ENCODE data around the gene AK3. TPM values are rescaled to one million over a fixed set of nuclear protein-coding genes. Genes with fewer than 3 reads are reported as not detected.

The AK3 gene
- total and polyA plus RNA-seq, 9 of the 15 experiments (the other 6 are each of a cell fraction or from before 2014, with no cell fraction given), result 12.2 to 78.6 (median 41.8) TPM

- no peak for TF ChIP-seq PRDM10 (IDR thresholded peaks at IDR 0.05; ENCODE audit: partially characterized antibody)
Measured at GRCh38 chr9:4762108-4762885, 21.3 kb upstream of the AK3 start (continued).

- H3K4me2 ChIP-seq (ENCODE audit: insufficient read depth, low read length), result no peak overlapping the region
- 92% methylated on average over 2 of the region's 3 CpGs for WGBS (ENCODE audit: insufficient coverage, low coverage, missing lambda C conversion rate)
- TF ChIP-seq CBX8 (IDR thresholded peaks at IDR 0.05; ENCODE audit: borderline replicate concordance, extremely low read depth, low read depth, low read length, poor library complexity, severe bottlenecking), result no peak
- no peak for TF ChIP-seq ZFPM2 (CRISPR knock-in tag; IDR thresholded peaks at IDR 0.05)
- TF ChIP-seq HSF4 (CRISPR knock-in tag; IDR thresholded peaks at IDR 0.05; ENCODE audit: borderline replicate concordance), result no peak
- no peak for TF ChIP-seq HMG20B (CRISPR knock-in tag; IDR thresholded peaks at IDR 0.05)
- no peak for TF ChIP-seq HINFP (tag; conservative IDR thresholded peaks at IDR 0.05; ENCODE audit: low read depth)
- TF ChIP-seq ZNF280A (IDR thresholded peaks at IDR 0.05; ENCODE audit: low read depth, partially characterized antibody), result no peak
- TF ChIP-seq ID3 (CRISPR knock-in tag; IDR thresholded peaks at IDR 0.05), result no peak
- TF ChIP-seq ID3 (tag; IDR thresholded peaks at IDR 0.05), result no peak
- TF ChIP-seq SAP30 (IDR thresholded peaks at IDR 0.05; ENCODE audit: borderline replicate concordance, insufficient read depth, low read depth, low read length, poor library complexity, severe bottlenecking), result no peak
- no peak for TF ChIP-seq POLR2G (IDR thresholded peaks at IDR 0.05; ENCODE audit: low read depth, low read length)
Measured at GRCh38 chr9:4760122-4760521, 19.1 kb upstream of the AK3 start.

More at GRCh38 chr9:4760122-4760521, 19.1 kb upstream of the AK3 start:
- Histone ChIP-seq H3K9me1 (ENCODE audit: control insufficient read depth, insufficient read depth, low read length) (no peaks in the 10 kb centered on the region), H3K36me3 (ENCODE audit: control insufficient read depth, insufficient read depth, low read length) (no peaks in the 10 kb centered on the region), H4K20me1 (replicated peaks; ENCODE audit: control insufficient read depth, insufficient read depth, low read length) (no peaks in the 10 kb centered on the region), H3K4me3 (no peak overlapping the region), H3K27ac (ENCODE audit: extremely low read depth, low read depth, low read length) (no peak overlapping the region), H3K79me2 (ENCODE audit: control insufficient read depth, insufficient read depth, low read length) (no peaks in the 10 kb centered on the region; the same call in 2 of the 3 replicates), H3K9me3 (replicated peaks; ENCODE audit: control insufficient read depth, insufficient read depth, low read depth, low read length) (no peaks in the 10 kb centered on the region), H3K4me1 (replicated peaks in 1 of 2; ENCODE audit: control insufficient read depth in 2 of 2, insufficient read depth in 2 of 2, low read length in 2 of 2) (peaks cover 8 to 12% of the 10 kb centered on the region in 2 experiments; a peak in 4 of 5 replicates), H3K27me3 (ENCODE audit: control insufficient read depth in 2 of 2, insufficient read depth in 2 of 2, low read length in 2 of 2) (no peaks in the 10 kb centered on the region), H3K9ac (ENCODE audit: insufficient read depth in 1 of 2, low read depth in 2 of 2, low read length in 2 of 2) (no peak overlapping the region), H2AFZ (ENCODE audit: low read depth, low read length) (no peak overlapping the region)
- ChIA-PET POLR2A (interaction anchor here (0.6 to 0.7 kb wide), 2 partner anchors 10 to 933 kb away, joined by 3 to 5 read pairs; no protein-coding TSS in a partner anchor), CTCF (ENCODE audit: low intra/inter-chr PET ratio) (no interaction called here)
- DNase-seq (ENCODE audit: extremely low read depth in 1 of 4, low spot score in 3 of 4) (no peak), ATAC-seq (no peak), FAIRE-seq (no peak)
- in situ Hi-C loops (cut with MboI), result no loop called here
- no TSS peak for BruUV-seq (replicated peaks)
- intact Hi-C loops (cut with micrococcal nuclease), result loop anchor here (5.0 kb wide), 1 partner anchor 667 kb away; no protein-coding TSS in a partner anchor

Measured in K562 (cell line).